NCI-H1417 treated with DMSO at 0.1 percent for 48 hours (cell line): ENCODE results near the gene ELFN1.
"Not testable (repeated sequence)": the region's sequence is repeated elsewhere in the genome, so short reads cannot be mapped to it uniquely, and the experiment has no call there.

Experiments
- DNase-seq: peaks from one replicate; lab custom pipeline; 2025; lab: John Stamatoyannopoulos, UW

ELFN1 gene

DNA sequence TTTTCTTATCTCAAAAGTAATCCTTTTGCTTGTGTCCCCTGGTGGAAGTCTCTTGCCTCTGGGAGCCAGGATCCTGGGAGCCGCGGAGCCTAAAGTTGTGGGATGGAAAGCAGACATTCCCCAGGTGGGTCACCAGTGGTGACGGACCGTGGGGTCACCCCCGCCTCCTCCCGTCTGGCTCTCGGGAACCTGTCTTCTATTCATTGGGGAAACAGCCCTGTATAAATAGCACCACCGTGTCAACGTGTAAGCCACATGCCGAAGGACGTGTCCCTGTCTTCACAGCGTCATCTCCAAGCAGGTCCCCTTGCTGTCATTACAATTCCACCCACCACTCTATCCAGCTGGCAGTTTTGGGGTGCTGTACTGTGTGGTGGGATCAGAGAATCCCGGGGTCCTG, 87.5 kb downstream of the ELFN1 start:
- no peak for DNase-seq

DNA sequence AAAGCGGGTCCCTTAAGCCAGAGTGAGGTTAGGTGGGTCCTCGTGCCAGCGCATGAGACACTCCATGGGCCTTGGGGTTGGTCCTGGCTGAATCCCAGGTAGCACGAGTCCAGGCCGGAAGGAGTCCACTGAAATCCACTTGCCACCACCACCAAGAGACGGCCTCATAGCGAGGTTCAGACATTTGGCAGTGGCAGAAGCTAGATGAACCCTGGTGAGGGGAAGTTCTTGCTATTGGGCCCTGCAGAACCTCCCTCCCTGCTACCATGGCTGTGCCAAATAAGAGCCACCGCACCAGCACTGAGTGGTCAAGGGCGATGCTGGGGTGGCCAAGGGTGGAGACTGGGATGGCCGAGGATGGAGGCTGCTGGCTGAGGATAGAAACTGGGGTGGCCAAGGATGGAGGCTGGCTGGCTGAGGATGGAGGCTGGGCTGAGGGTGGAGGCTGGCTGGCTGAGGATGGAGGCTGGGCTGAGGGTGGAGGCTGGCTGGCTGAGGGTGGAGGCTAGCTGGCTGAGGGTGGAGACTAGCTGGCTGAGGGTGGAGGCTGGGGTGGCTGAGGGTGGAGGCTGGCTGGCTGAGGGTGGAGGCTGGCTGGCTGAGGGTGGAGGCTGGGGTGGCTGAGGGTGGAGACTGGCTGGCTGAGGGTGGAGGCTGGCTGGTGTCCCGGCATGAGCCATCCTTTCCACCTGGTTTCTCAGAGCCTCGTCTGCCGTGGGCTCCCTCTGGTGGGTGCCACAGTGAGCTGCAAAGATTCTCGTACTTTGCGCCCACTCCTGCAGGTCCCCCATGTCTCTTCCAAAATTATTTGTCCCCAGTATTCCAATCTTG, 88.2 kb downstream of the ELFN1 start:
- DNase-seq, result no peak

DNA sequence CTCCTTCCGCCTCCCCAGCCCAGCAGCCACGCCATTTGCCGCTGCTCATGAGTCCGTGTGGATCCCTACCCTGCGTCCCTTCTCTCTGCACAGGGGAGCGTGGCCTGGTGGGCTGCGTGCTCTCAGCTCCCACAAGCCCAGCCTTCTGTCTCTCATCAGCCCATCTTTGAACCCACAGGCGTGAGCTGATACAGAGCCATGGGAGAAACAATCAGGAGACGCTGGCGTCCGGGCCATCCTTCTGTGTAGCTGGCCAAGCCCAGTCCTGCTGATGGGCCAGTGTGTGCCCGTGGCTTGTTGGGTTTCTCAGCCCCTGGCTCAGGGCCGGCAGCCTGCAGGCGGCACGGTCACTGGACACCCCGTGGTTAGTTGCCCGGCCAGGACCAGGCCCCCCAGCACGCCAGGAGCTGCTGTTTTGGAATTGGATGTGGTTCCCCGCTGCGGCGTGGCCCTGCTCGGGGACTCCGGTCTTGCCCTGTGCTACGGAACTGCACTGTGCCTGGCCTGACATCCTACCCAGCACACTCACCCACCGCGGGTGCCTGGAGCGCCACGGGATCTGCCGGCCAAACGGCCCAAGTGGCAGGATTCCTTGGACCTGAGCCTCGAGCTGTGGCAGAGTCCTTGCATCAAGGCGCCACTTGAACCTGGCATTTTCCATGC, 88.9 kb downstream of the ELFN1 start:
- DNase-seq, result no peak

DNA sequence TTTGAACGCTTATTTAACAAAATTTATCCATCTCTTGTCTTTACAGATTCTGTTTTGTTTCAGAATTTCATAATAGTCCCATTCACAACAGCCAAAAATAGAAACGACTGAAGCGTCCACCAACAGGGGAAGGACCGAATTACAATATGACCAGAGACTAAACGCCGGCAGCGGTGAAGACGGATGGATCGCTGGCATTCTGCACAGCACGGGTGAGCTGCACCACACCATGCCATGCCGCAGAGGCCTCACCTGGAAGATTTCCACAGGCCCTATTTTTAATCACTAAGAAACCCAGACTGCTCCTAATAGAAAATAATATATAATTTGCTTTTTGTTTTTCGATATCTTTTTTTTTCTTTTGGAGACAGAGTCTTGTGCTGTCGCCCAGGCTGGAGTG, 91.0 kb downstream of the ELFN1 start:
- DNase-seq, result no peak

DNA sequence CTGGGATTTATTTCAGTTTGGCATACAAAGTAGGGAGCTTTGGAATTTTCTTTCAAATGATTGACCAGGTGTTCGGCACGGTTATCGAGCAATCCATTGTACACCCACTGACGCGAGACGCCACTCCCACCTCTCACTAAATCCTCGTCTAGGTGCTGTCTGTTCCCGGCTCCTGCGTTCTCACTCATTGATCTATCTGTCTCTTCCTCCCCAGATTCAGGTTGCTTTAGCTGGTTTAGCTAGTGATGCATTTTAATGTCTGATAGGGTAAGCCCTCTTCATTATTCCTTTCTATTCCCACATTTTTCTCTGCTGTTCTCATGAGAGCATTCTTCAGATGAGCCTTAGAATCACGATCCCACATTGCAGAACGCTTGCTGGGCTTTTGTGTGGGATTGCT, 91.7 kb downstream of the ELFN1 start:
- DNase-seq, result no peak

DNA sequence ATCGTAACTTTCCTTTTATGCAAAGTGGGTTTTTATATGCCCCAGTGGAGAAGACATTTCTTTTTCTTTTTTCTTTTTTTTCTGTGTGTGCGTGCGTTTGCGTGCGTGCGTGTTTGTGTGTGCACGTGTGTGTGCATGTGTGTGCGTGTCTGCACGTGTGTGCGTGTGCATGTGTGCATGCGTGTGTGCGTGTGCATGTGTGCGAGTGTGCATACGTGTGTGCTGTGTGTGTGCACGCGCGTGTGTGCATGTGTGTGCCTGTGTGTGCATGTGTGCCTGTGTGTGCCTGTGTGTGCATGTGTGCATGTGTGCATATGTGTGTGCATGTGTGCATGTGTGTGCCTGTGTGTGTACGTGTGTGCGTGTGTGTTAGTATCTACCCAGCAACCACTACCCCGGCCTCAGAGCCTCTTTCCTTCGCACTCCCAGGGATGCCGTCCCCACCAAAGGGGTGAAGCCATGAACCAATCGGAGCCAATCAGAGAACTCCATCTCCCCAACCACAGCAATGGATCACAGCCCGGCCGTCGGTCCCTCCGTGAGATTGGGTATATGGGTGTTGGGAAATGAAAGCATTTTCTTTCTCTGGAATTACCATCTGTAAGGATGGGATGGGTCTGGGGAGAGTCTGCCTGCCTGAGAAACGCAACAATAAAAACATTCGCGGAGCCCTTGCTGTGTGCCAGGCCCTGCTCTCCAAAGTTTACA, 92.3 kb downstream of the ELFN1 start:
- no peak for DNase-seq

DNA sequence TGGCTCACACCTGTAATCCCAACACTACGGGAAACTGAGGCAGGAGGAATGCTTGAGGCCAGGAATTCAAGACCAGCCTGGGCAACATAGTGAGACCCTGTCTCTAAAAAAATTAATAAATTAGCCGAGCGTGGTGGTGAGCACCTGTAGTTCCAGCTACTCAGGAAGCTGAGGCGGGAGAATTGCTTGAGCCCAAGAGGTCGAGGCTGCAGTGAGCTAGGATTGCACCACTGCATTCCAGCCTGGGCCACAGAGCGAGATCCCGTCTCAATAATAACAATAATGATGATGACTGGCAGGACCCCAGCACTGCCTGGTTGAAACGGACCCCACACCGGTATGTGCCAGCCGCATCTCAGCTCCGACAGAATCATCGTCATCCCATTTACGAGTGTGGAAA, 93.0 kb downstream of the ELFN1 start:
- no peak for DNase-seq

DNA sequence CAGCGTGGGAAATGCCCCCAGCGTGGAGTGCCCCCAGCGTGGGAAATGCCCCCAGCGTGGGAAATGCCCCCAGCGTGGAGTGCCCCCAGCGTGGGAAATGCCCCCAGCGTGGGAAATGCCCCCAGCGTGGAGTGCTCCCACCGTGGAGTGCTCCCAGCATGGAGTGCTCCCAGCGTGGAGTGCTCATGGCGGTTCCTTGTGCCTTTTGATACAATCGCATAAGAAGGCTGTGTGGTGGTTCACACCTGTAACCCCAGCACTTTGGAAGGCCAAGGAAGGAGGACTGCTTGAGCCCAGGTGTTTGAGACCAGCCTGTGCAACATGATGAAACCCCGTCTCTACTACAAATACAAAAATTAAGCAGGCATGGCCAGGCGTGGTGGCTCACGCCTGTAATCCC, 93.8 kb downstream of the ELFN1 start:
- not testable (repeated sequence) for DNase-seq

DNA sequence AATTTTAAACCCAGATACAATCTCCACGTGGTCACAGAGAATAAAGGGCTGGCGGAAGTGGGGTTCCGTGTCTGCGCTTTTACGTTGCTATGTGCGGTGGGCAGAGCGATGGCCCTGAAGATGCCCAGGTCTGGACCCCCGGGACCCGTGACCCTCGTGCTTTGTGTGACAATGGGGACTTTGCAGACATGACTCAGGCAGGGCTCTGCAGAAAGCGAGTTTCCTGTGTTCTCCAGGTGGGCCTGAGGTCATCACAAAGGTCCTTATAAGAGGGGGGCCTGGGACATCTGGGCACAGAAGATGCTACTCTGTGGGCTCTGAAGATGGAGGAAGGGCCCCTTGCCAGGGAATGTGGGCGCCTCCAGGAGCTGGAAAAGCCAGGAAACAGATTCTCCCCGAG, 95.3 kb downstream of the ELFN1 start:
- no peak for DNase-seq

DNA sequence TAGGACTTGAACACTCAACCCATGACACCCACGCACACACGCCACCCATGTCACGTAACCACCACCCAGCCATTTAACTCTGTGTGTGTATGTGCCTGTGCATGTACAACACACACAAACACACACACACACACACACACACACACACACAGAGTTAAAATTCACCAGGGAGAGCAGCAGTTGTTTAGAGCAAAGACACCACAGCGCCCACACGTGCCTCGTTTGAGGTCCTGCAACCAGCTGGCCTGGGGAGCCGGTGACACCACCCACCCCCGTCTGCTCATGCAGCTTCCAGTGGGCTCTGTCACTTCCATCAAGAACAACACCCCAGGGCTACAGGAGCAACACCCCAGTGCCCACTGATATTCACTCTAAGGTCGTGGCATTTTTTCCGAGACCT, 97.4 kb downstream of the ELFN1 start:
- DNase-seq, result no peak

DNA sequence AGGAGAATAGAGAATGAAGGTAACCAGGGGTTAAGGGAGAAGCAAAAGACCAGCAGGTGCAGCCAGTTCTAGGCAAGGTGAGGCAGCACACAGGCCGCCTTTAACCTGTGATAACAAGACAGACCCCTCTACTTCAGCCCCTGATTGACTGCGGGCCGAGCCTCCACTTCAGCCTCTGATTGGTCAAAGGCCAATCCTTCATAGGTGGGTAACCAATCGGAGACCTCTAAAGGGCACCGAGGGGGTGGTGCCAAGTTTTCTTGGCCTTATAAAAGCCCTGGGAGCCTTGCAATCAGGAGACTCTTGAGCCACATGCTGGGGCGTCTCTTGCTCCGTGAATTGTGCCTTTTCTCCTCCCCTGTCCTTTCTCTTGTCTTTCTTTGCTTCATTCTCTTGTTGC, 98.8 kb downstream of the ELFN1 start:
- DNase-seq, result no peak

DNA sequence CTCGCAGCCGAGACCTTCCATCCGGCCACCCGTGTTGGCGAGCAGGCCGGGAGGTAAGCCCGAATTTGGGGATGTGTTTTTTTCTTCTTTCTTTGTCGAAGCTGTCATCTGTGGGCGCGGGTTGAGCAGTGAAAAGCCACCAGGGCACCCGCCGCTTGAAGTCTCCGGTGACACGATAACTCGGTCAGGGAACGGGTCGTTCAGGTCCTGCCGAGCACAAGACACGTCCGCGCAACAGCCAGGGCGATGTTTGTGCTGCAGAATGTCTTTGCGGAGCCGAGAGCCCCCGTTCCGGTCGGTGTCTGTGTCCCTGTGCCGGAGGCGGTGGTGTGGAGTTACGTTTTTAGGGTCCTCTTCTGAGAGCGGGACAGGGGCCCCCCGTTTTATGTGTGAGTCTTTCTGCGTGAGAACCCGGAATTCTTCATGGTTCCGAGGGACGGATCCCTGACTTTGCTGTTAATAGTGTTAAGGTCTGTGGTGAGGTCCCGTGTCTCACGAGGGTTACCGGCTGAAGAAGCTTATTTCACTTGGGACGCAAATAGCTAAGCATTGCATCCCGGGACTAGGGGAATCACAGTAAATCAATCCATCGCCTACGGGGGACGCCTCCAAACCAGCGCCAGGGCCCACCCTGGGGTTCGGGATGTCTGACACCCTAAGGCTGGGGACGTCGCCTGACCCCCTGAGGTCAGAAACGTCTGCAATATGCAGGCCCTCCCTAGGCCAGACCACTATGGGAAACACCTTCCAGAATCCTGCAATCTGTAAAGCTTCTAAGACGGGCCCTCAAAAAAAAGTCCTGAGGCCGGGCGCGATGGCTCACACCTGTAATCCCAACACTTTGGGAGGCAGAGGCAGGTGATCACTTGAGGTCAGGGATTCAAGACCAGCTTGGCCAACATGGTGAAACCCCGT, 99.5 kb downstream of the ELFN1 start:
- no peak for DNase-seq

DNA sequence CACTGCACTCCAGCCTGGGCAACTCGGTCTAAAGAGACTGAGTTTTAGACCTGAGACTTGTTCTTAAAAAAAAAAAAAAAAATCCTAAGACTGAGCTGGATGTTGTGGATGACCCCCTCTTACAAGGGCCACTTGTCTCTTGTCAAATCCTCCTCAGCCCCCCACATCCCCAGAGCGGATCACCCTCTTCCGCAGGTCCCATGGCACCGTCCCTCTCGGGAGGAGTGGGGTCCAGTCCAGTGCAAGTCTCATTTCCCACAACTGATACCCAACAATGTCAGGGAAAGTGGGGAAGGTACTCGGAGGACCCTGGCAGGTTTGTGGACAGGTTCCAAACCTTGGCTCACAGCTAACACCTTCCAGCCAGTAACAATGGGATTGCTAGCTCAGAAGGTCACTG, 100.3 kb downstream of the ELFN1 start:
- DNase-seq, result no peak

DNA sequence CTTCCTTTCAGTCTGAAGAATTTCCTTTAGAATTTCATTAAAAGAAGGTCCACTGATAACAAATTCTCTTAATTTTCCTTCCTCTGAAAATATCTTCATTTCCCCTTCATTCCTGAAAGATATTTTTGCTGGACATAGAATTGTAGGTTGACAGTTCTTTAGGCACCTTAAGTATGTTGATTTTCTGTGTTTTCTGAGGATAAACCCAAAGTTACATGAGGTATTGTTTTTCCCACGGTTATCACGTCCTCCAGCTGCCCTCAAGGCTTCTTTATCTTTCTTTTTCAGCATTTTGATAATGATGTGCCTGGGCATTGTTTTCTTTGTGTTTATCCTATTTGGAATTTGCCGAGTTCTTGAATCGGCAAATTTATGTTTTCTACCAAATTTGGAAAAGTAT, 105.3 kb downstream of the ELFN1 start:
- DNase-seq, result no peak

DNA sequence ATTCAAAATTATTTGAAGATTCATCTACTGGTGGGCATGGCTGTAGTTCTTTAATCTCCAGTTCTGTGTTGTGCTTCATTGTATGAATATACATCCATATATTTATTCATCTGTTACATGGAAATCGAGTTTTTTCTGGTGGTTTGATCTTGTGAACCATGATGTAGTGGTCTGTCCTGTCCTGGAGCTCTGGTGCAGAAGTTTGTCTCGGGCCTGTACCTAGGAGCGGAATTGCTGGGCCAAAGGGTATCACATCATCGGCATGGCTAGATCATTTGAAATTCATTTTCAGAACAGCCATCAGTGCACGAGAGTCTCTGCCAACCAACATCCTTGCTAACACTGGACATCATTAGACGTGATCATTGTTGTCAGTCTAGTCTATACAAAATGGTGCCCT, 107.0 kb downstream of the ELFN1 start:
- no peak for DNase-seq

DNA sequence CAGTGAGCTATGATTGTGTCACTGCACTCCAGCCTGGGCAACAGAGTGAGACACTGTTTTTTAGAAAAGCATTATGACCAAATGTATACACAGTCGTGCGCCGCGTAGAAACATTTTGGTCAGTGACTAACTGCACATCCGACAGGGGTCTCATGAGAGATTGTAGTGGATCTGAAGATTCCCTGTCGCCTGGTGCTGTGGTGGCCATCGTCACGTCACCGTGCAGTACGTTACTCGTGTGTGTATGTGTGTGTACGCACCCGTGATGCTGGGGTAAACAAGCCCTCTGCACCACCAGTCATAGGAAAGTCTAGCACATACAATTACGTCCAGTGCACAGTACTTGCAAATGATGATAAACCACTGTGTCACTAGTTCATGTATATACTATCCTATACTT, 109.4 kb downstream of the ELFN1 start:
- DNase-seq, result no peak

DNA sequence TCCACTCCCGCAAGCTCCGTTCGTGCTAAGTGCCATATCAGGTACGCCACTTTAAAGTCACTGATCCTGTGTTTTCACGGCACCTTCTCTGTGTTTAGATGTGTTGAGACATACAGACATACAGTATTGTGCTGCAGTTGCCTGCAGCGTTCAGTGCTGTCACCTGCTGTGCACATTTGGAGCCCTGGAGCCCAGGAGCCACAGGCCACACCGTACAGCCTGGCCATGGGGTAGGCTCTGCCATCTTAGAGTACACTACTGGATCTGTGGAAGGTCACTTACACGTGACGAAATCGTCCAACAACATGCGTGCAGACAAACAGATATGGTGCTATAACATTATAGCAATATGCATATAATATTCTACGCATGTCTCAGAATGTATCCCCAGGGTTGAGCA, 111.3 kb downstream of the ELFN1 start:
- no peak for DNase-seq

DNA sequence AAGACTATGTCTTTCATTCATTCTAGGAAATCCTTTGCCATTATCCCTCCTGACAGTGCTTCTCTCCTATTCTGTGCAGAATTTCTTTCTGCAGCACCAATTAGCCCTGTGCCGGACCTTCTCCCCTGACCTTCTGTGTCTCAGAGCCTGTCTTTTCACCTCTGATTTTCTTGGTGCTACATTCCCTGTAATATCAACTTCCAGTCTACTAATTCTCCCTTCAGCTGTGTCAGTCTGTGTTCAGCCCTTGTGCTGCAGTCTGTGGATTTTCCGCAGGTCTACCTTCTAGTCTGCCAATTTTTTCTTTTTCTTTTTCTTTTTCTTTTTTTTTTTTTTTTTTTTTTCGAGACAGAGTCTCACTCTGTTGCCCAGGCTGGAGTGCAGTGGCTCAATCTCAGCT, 115.8 kb downstream of the ELFN1 start:
- no peak for DNase-seq

DNA sequence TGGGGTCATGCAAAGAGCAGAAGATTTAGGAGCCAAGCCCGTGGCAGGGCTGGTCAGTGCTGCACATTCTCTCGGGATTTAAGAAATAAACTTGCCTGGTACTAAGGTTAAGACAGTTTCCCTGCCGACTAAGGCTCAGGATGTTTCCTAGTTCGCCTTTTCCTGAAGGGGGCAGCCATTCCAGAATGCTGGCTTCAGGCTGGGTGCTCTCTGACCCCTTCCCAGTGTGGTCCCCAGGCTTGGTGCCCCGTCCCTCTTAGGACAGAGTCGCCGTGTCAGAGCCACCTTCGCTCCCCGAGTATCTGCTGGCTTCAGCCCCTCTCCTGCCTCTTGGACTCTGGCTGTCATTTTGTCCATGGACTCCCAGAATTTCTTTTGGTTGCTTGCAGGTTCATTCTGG, 117.2 kb downstream of the ELFN1 start:
- DNase-seq, result no peak

DNA sequence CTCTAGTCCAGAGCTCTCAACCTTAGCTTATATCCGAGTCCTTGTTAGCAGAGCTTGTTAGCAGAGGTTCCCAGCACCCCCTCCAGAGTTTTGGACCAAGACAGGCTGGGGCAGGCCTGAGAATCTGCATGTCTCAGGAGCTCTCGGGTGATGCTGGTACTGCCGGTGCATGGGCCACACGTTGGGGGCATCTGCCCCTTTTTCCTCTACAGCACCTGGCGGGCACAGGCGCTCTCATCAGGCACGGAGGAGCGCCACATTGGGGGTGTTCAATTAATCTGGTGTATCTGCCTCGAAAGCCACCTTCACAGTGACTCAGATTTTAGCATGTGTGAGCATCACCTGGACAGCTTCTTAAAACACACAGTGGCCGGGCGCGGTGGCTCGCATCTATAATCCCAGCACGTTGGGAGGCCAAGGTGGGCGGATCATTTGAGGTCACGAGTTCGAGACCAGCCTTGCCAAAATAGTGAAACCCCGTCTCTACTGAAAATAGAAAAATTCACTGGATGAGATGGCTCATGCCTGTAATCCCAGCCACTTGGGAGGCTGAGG, 117.7 kb downstream of the ELFN1 start:
- DNase-seq, result no peak

DNA sequence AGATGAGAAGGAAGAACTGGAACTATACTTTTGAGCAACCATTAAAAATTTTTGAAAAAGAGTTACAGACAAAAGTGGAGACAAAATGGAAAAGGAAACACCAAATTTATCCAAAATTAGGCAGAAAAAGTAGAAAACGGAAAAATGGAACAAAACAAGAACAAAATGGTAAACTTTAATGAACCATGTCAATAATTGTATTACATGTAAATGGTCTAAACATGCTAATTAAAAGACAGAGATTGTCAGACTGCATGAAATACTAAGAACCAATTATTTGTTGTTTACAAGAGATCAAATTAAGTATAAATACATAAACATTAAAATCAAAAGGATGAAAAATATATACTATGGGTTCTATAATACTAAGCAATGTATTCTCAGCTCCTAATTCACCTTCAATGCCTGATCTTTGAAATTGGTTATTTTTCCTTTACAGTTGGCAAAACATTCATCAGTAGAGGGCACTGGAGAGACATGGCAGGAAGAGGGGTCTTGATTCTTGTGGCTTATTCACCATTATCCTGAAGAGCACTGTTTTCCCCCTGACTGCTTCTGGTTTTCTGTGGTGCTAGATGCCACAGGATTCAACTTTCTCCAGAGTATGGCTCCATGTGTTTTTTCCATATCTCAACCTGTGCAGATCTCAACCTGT, 124.9 kb downstream of the ELFN1 start:
- no peak for DNase-seq
